HG03039 (cell line): ENCODE results near the gene TANC1.
"Not testable (repeated sequence)": the region's sequence is repeated elsewhere in the genome, so short reads cannot be mapped to it uniquely, and the experiment has no call there.

Experiments
- ATAC-seq: cut with Tn5 transposase; IDR thresholded peaks from one replicate; pipeline ENCODE4 v1.9.1; 2021; ENCODE audit warnings: mild to moderate bottlenecking, moderate library complexity; ENCODE audit not compliant: unreplicated experiment

The TANC1 gene

GRCh38 chr2:159134979-159135378, 166.5 kb downstream of the TANC1 start:
- no peak for ATAC-seq

GRCh38 chr2:159136391-159136790, 168.0 kb downstream of the TANC1 start:
- ATAC-seq = no peak

GRCh38 chr2:159137511-159138241, 169.2 kb downstream of the TANC1 start:
- ATAC-seq = no peak

GRCh38 chr2:159138642-159139182, 170.3 kb downstream of the TANC1 start:
- ATAC-seq = no peak

GRCh38 chr2:159139216-159139933, 170.9 kb downstream of the TANC1 start:
- no peak for ATAC-seq

- ATAC-seq = no peak
These were observed 171.8 kb downstream of the TANC1 start for GRCh38 chr2:159140070-159140769.

- not testable (repeated sequence) for ATAC-seq
These were observed 172.4 kb downstream of the TANC1 start for GRCh38 chr2:159140821-159141220.

- no peak for ATAC-seq
These were observed 176.6 kb downstream of the TANC1 start for GRCh38 chr2:159144776-159145614.

GRCh38 chr2:159145745-159146354, 177.4 kb downstream of the TANC1 start:
- ATAC-seq = no peak

GRCh38 chr2:159146996-159147666, 178.7 kb downstream of the TANC1 start:
- ATAC-seq = no peak

- ATAC-seq = no peak
These were observed 179.2 kb downstream of the TANC1 start for GRCh38 chr2:159147690-159148089.

- ATAC-seq = no peak
These were observed 180.5 kb downstream of the TANC1 start for GRCh38 chr2:159148901-159149300.

- no peak for ATAC-seq
These were observed 181.3 kb downstream of the TANC1 start for GRCh38 chr2:159149747-159150146.

- ATAC-seq = no peak
These were observed 181.9 kb downstream of the TANC1 start for GRCh38 chr2:159150280-159150746.

- ATAC-seq = no peak
These were observed 183.0 kb downstream of the TANC1 start for GRCh38 chr2:159151198-159152127.

GRCh38 chr2:159152128-159152778, 183.8 kb downstream of the TANC1 start:
- no peak for ATAC-seq

GRCh38 chr2:159153063-159153462, 184.6 kb downstream of the TANC1 start:
- no peak for ATAC-seq

GRCh38 chr2:159153463-159153862, 185.0 kb downstream of the TANC1 start:
- no peak for ATAC-seq
